Liver (tissue), 2 donors: ENCODE measurements around the gene CCDC85A.

Source experiments
- JUND ChIP-seq, 2 donors: IDR thresholded peaks; 2 replicates each; pipeline ENCODE4 v1.6.1; 2016; ENCODE audit warnings: antibody characterized with exemption in 2 of 2
- REST ChIP-seq: IDR thresholded peaks from 2 replicates; pipeline ENCODE4 v1.6.1; 2016; ENCODE audit warnings: antibody characterized with exemption, mild to moderate bottlenecking
- donor health status: healthy.

- TF ChIP-seq REST = peak; percentile 69
- peak in 1 of 2 donors; percentile 51 for TF ChIP-seq JUND (IDR thresholded peaks at IDR 0.05)
Measured at GRCh38 chr2:56313500-56313921, 129.7 kb downstream of the CCDC85A start.
